GM18508 (cell line): Measurements from ENCODE around the gene MSI2.

Source experiments
- ATAC-seq: cut with Tn5 transposase; IDR thresholded peaks from one replicate; pipeline ENCODE4 v1.9.1; 2021; ENCODE audit warnings: moderate number of reproducible peaks; ENCODE audit not compliant: insufficient read depth, unreplicated experiment

MSI2 gene

DNA sequence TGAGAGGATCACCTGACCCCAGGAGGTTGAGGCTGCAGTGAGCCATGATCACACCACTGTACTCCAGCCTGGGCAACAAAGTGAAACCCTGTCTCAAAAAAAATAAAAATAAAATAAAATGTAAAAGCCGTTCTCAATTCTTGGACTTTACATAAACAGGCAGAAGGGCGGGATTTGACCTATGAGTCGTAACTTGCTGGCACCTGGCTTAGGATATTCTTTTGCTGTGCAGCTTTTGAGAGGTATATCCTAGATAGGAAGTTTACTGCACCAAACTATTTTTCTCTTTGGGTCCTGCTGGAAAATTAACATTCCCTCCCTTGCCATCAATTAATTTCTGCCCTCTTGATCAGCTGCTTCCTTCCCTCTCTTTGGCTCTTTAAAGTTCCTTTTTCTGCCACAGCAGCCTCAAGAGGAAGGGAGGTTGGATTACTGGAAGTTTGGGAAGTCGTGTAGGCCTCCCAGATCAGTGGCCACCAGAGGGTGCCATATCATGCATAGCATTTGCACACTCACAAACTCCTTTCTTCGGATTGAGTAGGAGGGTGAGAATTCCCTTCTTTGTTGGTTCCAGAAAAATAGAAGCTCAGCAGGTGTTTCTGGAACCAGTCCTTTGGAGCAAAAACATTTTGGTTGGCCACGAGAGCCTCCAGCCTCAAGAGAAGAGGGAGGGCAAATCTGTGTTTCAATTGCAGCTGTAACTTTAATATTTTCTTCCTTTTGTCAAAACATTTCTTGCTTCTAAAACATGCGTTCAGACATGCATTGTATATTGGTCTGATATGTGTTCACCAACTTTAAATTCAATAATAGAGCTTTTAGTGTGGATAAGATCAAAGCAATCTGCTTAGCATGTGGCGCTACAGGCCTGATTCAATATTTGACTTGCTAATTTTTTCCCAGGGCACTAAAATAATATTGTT, 341.5 kb downstream of the MSI2 start:
- ATAC-seq: no peak

DNA sequence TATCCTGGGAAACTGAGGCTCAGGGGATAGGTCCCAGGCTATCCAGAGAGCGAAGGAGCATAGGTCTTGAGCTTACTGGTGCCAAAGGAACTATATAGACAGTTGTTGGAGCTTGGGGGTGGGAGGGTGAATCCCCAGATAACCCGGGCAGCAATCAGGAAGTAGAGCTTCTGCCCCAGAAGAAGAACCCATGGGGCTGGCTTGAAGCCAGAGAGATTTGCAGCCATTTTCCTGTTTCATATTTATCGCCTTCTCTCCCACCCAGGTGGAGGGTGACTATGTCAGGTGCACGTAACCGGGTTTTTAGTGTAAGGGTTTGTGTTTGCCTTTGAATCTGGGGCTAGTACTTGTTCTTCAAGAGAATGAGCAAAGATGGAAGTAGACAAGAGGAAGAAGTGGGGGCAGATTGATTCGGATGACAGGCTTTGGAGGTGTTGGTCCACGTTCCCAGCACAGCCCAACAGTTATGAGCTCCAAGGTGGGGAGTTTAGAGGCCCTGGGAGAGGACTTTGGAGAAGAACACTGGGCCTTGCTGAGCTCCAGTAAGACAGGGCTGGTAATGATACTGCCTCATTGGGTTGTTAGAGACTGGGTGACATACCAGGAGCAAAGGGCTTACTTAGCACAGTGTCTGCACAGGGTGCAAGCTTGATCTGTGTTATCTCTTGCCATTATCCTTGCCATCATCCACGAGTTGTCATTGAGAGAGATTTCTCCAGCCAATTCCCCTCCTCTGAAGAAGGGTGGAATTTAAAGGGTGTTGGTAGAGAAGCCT, 343.1 kb downstream of the MSI2 start:
- no peak for ATAC-seq

GRCh38 chr17:57600074-57600473, 343.8 kb downstream of the MSI2 start:
- no peak for ATAC-seq

GRCh38 chr17:57601143-57601735, 344.9 kb downstream of the MSI2 start:
- ATAC-seq: no peak

GRCh38 chr17:57602896-57603295, 346.6 kb downstream of the MSI2 start:
- no peak for ATAC-seq

DNA sequence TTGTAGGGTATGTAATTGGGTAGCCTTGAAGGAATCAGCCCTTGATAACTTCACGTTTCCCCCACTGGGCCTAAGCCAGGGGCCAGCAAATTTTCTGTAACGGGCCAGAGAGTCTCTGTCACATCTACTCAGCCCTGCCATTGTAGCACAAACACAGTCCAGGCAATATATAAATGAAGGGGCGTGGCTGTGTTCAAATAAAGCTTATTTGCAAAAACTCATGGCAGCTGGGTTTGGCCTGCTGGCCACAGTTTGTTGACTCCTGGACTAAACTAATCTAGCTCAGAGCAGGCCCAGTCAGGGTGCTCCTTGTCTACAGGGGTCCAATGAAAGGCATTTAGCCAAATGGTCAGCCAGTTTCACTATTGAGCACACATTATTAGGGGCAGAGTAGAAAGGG, 347.2 kb downstream of the MSI2 start:
- ATAC-seq: no peak

DNA sequence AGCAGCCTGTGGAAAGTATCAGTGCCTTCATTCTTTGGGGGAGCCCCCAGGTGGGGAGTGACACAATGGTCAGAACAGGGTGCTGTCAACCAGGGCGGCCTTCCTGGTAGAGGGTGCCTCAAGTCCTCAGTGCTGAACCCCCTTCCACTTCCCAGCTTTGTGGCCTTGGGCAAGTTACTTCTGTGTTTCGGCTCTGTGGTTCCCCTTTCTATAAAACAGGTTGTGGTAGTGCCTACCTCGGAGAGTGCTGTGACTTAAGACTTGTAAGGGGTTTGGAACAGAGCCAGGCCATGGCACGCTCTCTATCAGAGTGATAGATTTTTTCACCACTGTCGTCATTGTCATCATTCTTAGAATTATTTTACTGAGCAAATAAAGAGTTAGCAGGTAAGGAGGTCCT, 347.7 kb downstream of the MSI2 start:
- ATAC-seq: no peak

DNA sequence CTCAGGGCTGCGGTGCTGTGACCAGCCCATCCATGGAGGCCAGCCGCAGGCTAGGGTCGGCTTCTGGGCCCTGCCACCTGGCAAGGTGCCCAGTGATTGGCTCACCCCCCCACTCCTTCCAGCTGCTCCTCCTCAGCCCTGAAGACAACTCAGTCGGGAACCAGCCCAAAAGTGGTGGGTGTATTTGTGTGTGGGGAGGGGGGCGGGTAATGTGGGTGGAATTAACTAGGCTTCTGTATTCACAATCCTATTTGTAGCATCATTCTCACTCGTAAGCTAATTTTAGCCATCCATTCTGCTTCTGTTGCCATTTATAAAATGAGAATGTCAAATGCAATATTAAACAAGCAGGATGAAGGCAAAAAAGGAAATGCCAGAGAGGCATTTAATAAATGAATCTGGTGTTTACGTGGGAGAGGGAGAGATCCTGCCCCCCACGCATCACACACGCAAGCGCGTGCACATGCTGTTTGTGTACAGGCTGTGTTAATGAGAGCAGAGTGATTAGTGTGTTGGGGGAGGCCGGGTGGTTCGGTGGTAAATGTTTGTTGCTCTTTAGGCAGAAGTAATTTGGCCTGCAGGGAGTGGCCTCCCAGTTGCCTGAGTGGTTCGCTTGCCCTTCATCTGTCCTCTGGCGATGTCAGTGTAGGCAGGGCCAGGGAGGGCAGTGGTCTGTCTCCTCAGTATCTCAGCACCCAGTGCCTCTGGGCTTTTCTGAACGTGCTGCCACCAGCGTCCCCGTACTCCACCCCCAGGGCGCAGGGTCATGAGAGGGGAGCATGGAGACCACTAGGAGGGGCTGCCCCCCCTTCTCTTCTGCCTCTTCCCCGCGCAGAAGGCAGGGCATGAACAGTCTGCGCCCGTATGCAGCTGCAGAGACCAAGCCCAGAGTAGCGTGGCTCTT, 348.7 kb downstream of the MSI2 start:
- no peak for ATAC-seq

DNA sequence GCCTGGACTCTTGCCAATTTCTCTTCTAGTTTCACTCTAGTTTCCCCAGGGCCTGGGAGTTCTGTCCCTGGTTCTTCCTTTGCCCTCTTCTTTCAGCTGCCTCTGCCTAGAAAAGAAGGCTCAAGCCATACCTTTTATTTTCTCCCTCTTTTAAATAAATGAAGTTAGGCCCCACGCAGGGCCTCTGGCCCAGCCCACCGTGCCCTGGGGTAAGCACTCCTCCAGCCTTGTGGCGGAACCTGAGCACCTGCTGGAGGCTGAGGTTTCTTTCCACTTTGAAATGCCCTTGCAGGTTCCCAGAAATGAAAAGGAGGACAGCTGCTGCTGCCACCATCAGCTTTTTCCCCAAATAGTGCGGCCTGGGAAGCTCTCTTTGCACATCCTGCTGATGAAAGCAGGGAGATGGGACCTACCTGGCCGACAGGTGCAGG, 349.4 kb downstream of the MSI2 start:
- no peak for ATAC-seq

- no peak for ATAC-seq
Measured at GRCh38 chr17:57606111-57606875, 350.0 kb downstream of the MSI2 start.

DNA sequence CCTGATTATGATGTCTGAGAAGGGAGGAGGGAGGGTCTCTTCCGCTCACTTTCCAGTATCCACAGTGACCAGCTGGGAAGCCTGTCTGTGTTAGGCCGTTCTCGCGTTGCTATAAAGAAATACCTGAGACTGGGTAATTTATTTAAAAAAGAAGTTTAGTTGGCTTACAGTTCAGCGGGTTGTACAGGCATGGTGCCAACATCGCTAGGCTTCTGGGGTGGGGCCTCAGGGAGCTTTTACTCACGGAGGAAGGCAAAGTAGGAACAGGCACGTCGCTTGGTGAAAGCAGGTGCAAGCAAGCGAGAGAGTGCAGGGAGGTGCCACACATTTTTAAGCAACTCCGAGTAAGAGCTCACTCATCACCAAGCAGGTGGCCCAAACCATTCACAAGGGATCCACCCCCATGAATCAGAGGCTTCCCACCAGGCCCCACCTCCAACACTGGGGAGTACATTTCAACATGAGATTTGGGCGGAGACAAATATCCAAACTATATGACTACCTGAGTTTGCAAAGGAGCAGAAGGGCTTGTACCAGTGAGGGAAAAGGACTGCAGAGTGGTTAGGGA, 351.3 kb downstream of the MSI2 start:
- no peak for ATAC-seq

DNA sequence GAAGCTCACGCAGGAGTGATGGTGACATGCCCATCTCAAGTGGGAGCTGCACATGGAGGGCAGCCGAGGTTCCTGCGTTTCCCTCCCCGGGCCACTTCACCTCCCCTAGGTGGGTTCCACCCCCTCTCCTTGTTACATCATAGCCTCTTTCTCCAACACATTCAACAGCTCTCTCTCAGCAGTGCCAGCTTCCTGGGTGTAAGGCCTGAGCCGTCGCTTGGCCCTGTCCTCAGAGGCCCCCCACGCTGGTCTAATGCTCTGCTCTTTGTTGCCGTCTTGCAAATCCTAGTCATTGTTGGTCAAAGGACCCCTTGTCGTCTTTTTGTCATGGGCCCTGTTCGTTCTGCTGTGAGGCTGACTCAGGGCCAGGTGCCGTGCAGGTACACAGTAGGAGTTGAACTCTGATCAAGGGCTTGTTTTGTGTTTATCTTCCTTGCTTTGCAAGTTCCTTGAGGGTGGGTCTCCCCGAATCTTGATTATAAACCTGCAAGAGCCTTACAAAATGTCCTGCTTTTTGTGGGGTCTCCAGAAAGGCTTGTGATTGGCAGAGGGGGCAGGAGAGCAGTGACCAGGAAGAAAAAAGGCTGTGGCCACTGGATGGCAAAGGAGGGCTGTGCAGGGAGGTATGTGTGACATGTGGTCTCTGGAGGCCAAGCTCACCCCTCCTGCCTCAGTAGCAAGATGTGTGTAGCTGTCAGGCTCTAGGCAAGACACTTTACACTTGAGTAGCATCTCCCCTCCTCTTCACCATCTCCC, 352.2 kb downstream of the MSI2 start:
- ATAC-seq: no peak

DNA sequence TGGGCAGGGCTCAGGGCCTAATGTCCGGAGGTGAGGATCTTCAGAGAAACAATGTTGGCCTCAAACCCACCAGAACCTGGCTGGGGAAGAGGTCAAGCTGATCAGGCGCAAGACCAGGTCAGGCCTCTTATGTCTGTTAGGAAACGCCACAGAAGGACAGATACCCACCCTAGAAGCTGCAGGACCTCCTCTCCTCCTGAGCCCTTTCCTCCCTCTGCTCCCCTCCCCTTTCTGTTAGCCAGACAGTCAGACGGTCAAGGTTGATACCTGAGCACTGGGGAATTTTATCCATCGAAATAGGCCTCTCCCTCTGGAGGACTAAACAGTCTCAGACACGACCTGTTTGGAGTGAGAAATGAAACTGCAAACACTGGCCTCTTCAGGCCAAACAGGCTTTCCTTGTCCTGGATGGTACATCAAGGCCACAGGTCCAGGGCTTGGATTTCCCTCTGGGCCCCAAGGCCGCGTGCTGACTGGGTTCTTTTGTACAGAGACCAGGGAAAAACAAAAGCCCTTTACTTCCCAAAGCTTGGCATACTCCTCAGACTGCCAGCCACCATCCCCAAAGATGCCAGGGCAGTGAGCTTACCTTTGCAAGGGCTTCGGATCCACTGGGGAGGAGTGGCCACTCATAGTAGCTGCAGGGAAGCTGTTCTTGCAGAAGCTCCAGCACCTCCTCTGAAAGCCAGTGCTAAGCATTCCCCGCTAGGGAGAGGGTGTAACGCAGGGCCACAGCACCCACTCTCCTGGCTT, 353.0 kb downstream of the MSI2 start:
- no peak for ATAC-seq

DNA sequence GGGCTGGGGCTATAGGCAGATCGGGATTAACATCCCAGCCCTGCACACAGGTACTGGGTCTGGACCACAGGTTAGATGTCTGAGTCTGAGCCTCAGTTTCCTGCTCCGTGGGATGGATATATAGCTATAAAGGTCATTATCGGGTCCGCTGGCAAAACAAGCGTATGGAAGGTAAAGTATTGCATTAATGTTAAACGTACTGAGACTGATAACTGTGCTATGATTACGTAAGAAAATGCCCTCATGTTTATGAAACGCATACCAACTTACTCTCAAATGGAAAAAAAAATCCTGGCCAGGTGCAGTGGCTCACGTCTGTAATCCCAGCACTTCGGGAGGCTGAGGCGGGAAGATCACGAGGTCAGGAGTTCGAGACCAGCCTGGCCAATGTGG, 353.6 kb downstream of the MSI2 start:
- ATAC-seq: no peak

DNA sequence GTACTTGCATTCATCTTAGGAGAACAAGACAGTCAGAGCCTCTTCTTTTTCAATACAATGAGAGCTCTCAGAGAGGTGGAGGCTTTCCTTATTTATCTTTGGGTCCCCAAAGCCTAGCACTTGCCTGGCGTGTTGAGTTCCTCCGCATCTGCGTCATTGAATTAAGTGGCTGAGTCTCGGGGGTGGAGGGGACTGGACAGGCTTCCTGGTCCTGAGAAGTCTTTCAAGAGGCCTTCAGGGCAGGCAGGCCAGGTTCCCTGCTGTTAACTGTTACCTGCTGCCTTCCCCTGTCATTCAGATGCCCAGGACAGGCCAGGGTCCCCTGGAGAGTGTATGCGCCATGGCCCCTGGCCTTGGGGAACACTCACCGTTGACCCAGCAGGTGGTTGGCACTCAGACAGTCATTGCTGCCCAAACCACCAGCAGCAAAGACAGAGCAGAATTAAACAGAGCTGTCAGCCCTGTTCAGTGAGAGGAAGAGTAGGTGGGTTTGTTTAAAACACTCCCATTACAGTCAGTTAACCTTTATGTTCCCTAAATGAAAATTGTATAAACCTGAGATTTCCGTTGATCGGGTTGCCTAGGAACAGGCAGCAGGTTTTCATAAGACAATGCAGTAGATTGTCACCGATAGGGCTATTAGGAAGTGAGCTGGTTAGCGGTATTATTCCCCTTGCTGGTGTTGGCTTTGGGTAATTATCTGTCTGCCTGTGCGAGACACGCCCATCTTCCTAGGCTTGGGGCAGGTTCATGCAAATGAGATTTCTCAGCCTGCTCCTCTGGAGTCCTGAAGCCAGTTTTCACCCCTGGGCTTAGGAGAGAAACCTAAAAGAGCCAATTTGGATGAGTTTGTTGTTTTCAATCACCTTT, 356.1 kb downstream of the MSI2 start:
- no peak for ATAC-seq

GRCh38 chr17:57614742-57615141, 358.4 kb downstream of the MSI2 start:
- ATAC-seq: no peak
